Endothelial cell of umbilical vein (primary cell): ENCODE results near the gene GTSE1.

Experiments
- CTCF ChIP-seq, 2 donors: IDR thresholded peaks; 1 replicate in 1 of 2; 2 replicates in 1 of 2; pipeline ENCODE4 v1.5.1; 2011; ENCODE audit warnings: low read length in 2 of 2, mild to moderate bottlenecking in 2 of 2, moderate library complexity in 2 of 2, control low read depth in 1 of 2, inconsistent platforms in 1 of 2, low read depth in 1 of 2; ENCODE audit not compliant: insufficient read depth in 1 of 2; ENCODE audit errors: extremely low read depth in 1 of 2
- POLR2A ChIP-seq: IDR thresholded peaks from 2 replicates; pipeline ENCODE4 v1.6.1; 2012; ENCODE audit warnings: low read depth, mild to moderate bottlenecking, control low read depth, low read length

- TF ChIP-seq POLR2A (no peak), CTCF (IDR thresholded peaks at IDR 0.05; ENCODE audit: extremely low read depth in 1 of 2, insufficient read depth in 1 of 2, low read depth in 1 of 2, low read length in 2 of 2) (no peak)
Measured at GRCh38 chr22:46290843-46291785, 5.6 kb upstream of the GTSE1 start.
